ENCODE data around the gene CACNG4.

The CACNG4 gene

DNA sequence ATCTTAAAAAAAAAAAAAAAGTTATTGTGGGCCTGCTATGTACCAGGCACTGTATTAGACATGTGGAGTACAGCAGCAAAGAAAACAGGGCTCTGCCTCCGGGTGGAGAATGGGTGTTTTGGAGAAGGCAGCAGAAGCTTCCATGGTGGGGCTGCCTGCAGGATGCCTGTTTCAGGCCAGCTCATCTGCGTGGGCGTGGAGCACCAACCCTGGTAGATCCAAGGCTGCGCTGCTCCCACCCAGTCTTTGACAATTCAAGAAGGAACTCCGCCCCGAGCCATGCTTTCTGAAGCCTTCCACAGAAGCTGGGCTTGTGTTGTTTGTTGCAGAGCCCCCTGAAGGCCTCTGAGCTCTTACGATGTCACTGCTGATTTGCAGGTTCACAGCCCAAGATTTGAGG is 56.7 kb downstream of the CACNG4 start:
- H3K36me3 ChIP-seq (ENCODE audit: insufficient read depth, low read length) = no peaks in the 10 kb centered on the region
- peaks cover 5% of the 10 kb centered on the region; the same call in 1 of the 2 replicates for H4K20me1 ChIP-seq (ENCODE audit: insufficient read depth, low read length)
- no peak overlapping the region for H3K4me2 ChIP-seq (ENCODE audit: insufficient read depth, low read length)
- no peak for DNase-seq
- no peaks in the 10 kb centered on the region for H3K79me2 ChIP-seq (ENCODE audit: insufficient read depth, low read length)
- no peak overlapping the region for H3K4me3 ChIP-seq (ENCODE audit: low read depth in 1 of 2, low read length in 2 of 2)
- no peaks in the 10 kb centered on the region for H3K27me3 ChIP-seq (ENCODE audit: insufficient read depth, low read length, poor library complexity)
- H2AFZ ChIP-seq (ENCODE audit: low read depth, low read length) = no peak overlapping the region
- no peaks in the 10 kb centered on the region for H3K9me3 ChIP-seq (ENCODE audit: insufficient read depth, low read length, severe bottlenecking)
- TF ChIP-seq EZH2 (IDR thresholded peaks at IDR 0.05; ENCODE audit: borderline replicate concordance, low read depth, low read length, severe bottlenecking) = no peak
- TF ChIP-seq, protein P1, sequence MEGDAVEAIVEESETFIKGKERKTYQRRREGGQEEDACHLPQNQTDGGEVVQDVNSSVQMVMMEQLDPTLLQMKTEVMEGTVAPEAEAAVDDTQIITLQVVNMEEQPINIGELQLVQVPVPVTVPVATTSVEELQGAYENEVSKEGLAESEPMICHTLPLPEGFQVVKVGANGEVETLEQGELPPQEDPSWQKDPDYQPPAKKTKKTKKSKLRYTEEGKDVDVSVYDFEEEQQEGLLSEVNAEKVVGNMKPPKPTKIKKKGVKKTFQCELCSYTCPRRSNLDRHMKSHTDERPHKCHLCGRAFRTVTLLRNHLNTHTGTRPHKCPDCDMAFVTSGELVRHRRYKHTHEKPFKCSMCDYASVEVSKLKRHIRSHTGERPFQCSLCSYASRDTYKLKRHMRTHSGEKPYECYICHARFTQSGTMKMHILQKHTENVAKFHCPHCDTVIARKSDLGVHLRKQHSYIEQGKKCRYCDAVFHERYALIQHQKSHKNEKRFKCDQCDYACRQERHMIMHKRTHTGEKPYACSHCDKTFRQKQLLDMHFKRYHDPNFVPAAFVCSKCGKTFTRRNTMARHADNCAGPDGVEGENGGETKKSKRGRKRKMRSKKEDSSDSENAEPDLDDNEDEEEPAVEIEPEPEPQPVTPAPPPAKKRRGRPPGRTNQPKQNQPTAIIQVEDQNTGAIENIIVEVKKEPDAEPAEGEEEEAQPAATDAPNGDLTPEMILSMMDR (IDR thresholded peaks at IDR 0.05; ENCODE audit: borderline replicate concordance, extremely low read depth, low read length, poor library complexity, severe bottlenecking) = no peak
- no peaks in the 10 kb centered on the region for H3K4me1 ChIP-seq (ENCODE audit: insufficient read depth, low read length)
- no peak overlapping the region for H3K9ac ChIP-seq (ENCODE audit: low read depth, low read length)
- ATAC-seq (ENCODE audit: insufficient read depth, low read depth) = no peak
- H3K27ac ChIP-seq (ENCODE audit: low read length) = no peak overlapping the region

DNA sequence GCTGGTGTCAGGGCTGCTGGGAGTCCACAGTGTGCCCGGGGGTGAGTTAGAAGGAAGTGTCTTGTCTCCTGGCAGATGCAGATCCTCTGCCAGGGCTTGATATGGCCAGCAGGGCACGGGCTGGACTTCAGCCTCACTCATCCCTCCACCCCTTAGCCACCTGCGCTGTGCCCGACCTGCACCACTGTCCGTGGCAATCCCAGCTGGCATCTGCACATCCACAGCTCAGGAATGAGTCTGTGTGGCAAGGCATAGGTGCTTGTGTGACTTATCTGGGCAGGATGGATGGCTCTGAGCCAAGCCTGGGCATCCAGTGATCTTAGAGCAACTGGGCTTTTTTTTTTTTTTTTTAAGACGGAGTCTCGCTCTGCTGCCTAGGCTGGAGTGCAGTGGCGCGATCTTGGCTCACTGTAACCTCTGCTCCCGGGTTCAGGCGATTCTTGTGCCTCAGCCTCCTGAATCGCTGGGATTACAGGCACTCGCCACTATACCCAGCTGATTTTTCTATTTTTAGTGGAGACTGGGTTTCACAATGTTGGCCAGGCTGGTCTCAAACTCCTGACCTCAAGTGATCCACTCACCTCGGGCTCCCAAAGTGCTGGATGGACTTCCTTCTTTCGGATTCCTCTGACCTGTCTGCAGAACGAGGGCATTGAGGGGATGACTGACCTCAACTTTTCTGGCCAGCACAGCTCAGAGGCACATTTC is 57.4 kb downstream of the CACNG4 start:
- no peak for DNase-seq
- no peaks in the 10 kb centered on the region for H3K27me3 ChIP-seq (ENCODE audit: insufficient read depth, low read length, poor library complexity)
- H3K4me2 ChIP-seq (ENCODE audit: insufficient read depth, low read length) = no peak overlapping the region
- H4K20me1 ChIP-seq (ENCODE audit: insufficient read depth, low read length) = peaks cover 5% of the 10 kb centered on the region; the same call in 1 of the 2 replicates
- no peaks in the 10 kb centered on the region for H3K9me3 ChIP-seq (ENCODE audit: insufficient read depth, low read length, severe bottlenecking)
- no peaks in the 10 kb centered on the region for H3K36me3 ChIP-seq (ENCODE audit: insufficient read depth, low read length)
- no peak for TF ChIP-seq EZH2 (IDR thresholded peaks at IDR 0.05; ENCODE audit: borderline replicate concordance, low read depth, low read length, severe bottlenecking)
- TF ChIP-seq, protein P1 (IDR thresholded peaks at IDR 0.05; ENCODE audit: borderline replicate concordance, extremely low read depth, low read length, poor library complexity, severe bottlenecking) = no peak
- no peaks in the 10 kb centered on the region for H3K79me2 ChIP-seq (ENCODE audit: insufficient read depth, low read length)
- no peaks in the 10 kb centered on the region for H3K4me1 ChIP-seq (ENCODE audit: insufficient read depth, low read length)
- ATAC-seq (ENCODE audit: insufficient read depth, low read depth) = no peak
- no peak overlapping the region for H3K4me3 ChIP-seq (ENCODE audit: low read depth in 1 of 2, low read length in 2 of 2)
- H3K27ac ChIP-seq (ENCODE audit: low read length) = no peak overlapping the region
- H3K9ac ChIP-seq (ENCODE audit: low read depth, low read length) = no peak overlapping the region
- H2AFZ ChIP-seq (ENCODE audit: low read depth, low read length) = no peak overlapping the region

DNA sequence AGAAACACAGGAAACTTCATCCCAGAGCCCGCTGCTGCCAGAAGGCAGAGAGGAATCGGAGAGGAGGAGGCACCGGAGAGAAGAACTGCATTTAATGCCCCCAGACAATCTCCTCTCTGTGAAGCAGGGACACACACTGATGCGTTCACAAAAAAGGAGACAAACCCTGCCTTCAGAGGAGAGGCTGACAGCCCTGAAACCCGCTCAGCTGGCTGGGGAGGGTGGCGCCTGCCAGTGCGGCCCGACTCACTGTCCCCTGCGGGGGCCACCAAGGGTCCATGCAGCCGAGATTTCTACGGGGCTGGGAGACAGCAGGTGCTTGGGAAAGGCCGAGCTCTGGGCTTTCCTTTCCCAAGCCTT is 57.9 kb downstream of the CACNG4 start:
- H4K20me1 ChIP-seq (ENCODE audit: insufficient read depth, low read length) = peaks cover 5% of the 10 kb centered on the region; the same call in 1 of the 2 replicates
- no peak overlapping the region for H2AFZ ChIP-seq (ENCODE audit: low read depth, low read length)
- H3K36me3 ChIP-seq (ENCODE audit: insufficient read depth, low read length) = no peaks in the 10 kb centered on the region
- H3K9me3 ChIP-seq (ENCODE audit: insufficient read depth, low read length, severe bottlenecking) = no peaks in the 10 kb centered on the region
- H3K4me2 ChIP-seq (ENCODE audit: insufficient read depth, low read length) = no peak overlapping the region
- TF ChIP-seq, protein P1 (IDR thresholded peaks at IDR 0.05; ENCODE audit: borderline replicate concordance, extremely low read depth, low read length, poor library complexity, severe bottlenecking) = no peak
- TF ChIP-seq EZH2 (IDR thresholded peaks at IDR 0.05; ENCODE audit: borderline replicate concordance, low read depth, low read length, severe bottlenecking) = no peak
- H3K4me1 ChIP-seq (ENCODE audit: insufficient read depth, low read length) = no peaks in the 10 kb centered on the region
- no peaks in the 10 kb centered on the region for H3K27me3 ChIP-seq (ENCODE audit: insufficient read depth, low read length, poor library complexity)
- no peak for DNase-seq
- ATAC-seq (ENCODE audit: insufficient read depth, low read depth) = no peak
- H3K4me3 ChIP-seq (ENCODE audit: low read depth in 1 of 2, low read length in 2 of 2) = no peak overlapping the region
- no peak overlapping the region for H3K9ac ChIP-seq (ENCODE audit: low read depth, low read length)
- H3K27ac ChIP-seq (ENCODE audit: low read length) = no peak overlapping the region
- no peaks in the 10 kb centered on the region for H3K79me2 ChIP-seq (ENCODE audit: insufficient read depth, low read length)

All from DND-41 (cell line).